HG03025 (cell line): ENCODE data around the gene SNX33.
"Not testable (repeated sequence)": the region's sequence is repeated elsewhere in the genome, so short reads cannot be mapped to it uniquely, and the experiment has no call there.

Source experiments
- ATAC-seq: cut with Tn5 transposase; IDR thresholded peaks from one replicate; pipeline ENCODE4 v1.9.1; 2021; ENCODE audit warnings: mild to moderate bottlenecking, moderate library complexity; ENCODE audit not compliant: unreplicated experiment, low FRiP score

The SNX33 gene

GRCh38 chr15:75680007-75680789, 32.5 kb downstream of the SNX33 start:
- no peak for ATAC-seq

GRCh38 chr15:75682181-75683135, 34.7 kb downstream of the SNX33 start:
- ATAC-seq = no peak

- ATAC-seq = not testable (repeated sequence)
Observed at GRCh38 chr15:75683646-75684312, 36.1 kb downstream of the SNX33 start.

- no peak for ATAC-seq
Observed at GRCh38 chr15:75684648-75685047, 36.9 kb downstream of the SNX33 start.

GRCh38 chr15:75685195-75685594, 37.5 kb downstream of the SNX33 start:
- no peak for ATAC-seq

- not testable (repeated sequence) for ATAC-seq
Observed at GRCh38 chr15:75686212-75686642, 38.5 kb downstream of the SNX33 start.

- ATAC-seq = no peak
Observed at GRCh38 chr15:75687486-75688277, 40.0 kb downstream of the SNX33 start.

GRCh38 chr15:75688278-75688557, 40.5 kb downstream of the SNX33 start:
- no peak for ATAC-seq

- ATAC-seq = no peak
Observed at GRCh38 chr15:75688831-75689230, 41.1 kb downstream of the SNX33 start.

- not testable (repeated sequence) for ATAC-seq
Observed at GRCh38 chr15:75689429-75689828, 41.7 kb downstream of the SNX33 start.

- ATAC-seq = not testable (repeated sequence)
Observed at GRCh38 chr15:75692311-75692710, 44.6 kb downstream of the SNX33 start.

- ATAC-seq = not testable (repeated sequence)
Observed at GRCh38 chr15:75693028-75693427, 45.3 kb downstream of the SNX33 start.

- no peak for ATAC-seq
Observed at GRCh38 chr15:75693501-75694240, 46.0 kb downstream of the SNX33 start.

- ATAC-seq = no peak
Observed at GRCh38 chr15:75694241-75695182, 46.8 kb downstream of the SNX33 start.

- ATAC-seq = no peak
Observed at GRCh38 chr15:75695220-75695619, 47.5 kb downstream of the SNX33 start.

- no peak for ATAC-seq
Observed at GRCh38 chr15:75695634-75696310, 48.1 kb downstream of the SNX33 start.

GRCh38 chr15:75696311-75696720, 48.6 kb downstream of the SNX33 start:
- ATAC-seq = no peak

GRCh38 chr15:75696854-75697259, 49.1 kb downstream of the SNX33 start:
- ATAC-seq = no peak
